Effector CD4-positive, alpha-beta T cell (primary cell): ENCODE data around the gene DGKD.
"Not testable (repeated sequence)": the region's sequence is repeated elsewhere in the genome, so short reads cannot be mapped to it uniquely, and the experiment has no call there.

Experiments used
- DNase-seq: peaks from one replicate; pipeline ENCODE4 v3.0.0-alpha.2; 2020

DGKD gene

DNA sequence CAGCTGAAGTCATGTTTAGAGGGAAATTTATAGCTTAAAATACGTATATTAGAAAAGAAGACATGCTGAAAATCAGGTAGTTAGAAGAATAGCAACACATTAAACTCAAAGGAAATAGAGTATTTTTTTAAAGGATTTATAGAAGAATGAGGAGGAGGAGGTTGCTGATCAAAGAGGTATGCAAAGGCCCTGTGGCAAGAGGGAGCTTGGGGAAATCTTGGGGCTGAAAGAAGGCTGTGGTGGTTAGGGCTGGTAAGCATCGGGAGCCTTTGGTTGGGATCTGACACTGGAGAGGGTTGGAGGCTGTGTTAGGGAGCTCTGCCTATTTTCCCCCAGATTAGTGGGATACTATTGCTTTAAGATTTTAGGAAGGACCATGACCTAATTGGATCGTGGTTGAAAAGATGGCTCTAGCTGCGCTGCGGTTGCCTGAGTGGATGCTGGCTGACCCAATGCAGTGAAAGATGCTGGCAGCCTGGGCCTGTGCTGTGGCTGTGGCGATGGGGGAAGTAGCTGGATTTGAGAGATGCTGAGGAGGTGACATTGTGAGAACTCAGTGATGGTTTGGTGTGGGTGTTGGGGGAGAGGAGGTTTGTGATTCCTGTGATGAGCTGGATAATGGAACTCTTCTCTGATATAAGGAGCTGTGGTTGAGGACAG lies 11.7 kb downstream of the DGKD start:
- no peak for DNase-seq

- no peak for DNase-seq
Measured at GRCh38 chr2:233367586-233367985, 13.3 kb downstream of the DGKD start.

DNA sequence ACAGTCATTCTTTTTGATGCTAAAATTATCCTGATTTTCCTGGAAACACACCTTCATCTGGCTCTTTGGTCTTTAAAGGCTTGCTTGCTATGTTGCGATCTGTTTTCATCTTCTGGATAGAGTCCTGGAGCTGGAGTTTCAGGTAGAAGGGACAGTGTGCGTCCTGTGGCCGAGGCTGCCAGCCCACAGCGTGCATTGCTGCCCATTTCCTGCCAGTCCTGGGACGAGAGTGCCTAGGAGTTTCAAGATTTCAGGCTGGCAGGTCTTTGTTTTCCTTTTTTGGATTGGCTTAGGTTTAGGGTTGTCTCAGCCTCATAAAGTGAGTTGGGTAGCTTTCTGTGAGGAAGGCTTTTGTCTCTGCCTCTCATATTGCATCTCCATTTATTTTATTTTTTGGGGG lies 14.5 kb downstream of the DGKD start:
- no peak for DNase-seq

DNA sequence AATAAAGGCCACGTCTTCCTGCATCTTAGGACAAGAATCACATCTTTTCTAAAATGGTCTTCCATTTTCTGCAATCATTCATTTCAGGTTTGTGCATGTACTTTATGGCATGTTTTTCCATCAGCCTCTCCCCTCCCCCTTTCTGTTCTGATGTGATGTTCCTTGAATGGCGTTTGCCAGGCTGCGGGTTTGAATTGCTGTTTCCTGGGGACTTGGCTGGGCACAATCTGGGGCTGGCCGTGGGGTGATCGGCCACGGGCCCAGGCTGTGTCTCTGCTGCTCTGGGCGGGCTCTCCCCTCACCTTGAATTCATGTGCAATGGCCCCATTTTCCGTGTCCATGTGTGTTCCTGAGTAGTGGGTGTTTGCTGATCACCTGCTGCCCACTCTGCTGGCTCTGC lies 15.2 kb downstream of the DGKD start:
- DNase-seq = no peak

- DNase-seq = no peak
Measured at GRCh38 chr2:233369897-233370685, 15.8 kb downstream of the DGKD start.

DNA sequence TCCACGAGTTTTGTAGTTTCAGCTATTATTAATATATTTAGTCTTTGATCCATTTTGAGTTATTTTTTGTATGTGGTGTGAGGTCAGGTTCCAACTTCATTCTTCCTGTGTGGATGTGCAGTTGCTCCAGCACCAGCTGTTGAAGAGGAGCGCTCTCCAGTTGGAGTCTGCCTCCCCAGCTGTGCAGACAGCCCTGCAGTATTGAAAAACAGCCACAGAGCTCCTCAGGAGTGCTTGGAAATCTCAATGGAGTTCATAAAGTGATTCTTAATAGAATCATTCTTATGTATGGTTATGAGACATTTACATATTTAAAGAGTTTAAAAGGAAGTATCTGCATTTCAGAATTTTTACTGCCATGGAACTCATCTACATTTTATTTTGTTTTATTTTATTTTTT lies 17.3 kb downstream of the DGKD start:
- no peak for DNase-seq

DNA sequence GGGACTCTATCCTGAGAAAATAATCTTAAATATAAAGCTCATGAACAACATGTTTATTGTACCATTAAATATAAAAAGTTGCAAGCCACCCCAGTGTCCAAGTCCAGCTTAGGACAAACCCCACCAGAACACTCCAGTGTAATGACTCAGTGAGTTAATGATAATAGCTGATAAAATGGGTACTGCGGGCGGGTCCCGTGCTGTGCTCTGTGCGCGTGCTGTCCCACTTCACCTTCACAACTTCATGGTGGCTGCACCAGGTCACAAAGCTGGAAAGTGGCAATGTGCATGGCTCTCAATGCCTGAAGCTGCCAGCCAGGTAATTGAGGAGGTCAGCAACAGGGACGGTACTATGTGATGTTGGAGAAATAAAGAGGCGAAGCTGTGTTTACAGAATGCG lies 18.6 kb downstream of the DGKD start:
- no peak for DNase-seq

GRCh38 chr2:233373316-233373715 lies 19.0 kb downstream of the DGKD start:
- no peak for DNase-seq

GRCh38 chr2:233374776-233375175 lies 20.5 kb downstream of the DGKD start:
- DNase-seq = not testable (repeated sequence)

GRCh38 chr2:233375490-233376314 lies 21.4 kb downstream of the DGKD start:
- DNase-seq = no peak

DNA sequence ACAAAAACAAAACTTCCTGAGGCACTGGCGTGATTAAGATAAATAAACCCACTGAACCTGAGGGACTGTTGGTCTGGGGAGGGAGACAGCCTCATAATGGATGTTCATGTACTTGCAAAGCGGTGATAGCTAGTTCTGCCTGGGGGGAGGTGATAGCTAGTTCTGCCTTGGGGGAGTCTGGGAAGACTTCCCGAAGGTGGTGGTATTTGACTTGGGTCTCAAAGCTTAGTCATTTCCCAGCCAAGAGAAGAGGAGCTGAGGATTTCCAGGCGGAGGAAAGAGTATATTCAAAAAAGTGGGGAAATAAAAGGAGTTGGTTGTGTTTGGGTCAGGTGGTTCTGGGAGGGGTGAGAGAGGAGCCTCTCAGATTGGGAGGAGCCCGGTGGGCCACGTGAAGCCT lies 24.7 kb downstream of the DGKD start:
- DNase-seq = no peak

GRCh38 chr2:233379441-233379840 lies 25.1 kb downstream of the DGKD start:
- DNase-seq = no peak

DNA sequence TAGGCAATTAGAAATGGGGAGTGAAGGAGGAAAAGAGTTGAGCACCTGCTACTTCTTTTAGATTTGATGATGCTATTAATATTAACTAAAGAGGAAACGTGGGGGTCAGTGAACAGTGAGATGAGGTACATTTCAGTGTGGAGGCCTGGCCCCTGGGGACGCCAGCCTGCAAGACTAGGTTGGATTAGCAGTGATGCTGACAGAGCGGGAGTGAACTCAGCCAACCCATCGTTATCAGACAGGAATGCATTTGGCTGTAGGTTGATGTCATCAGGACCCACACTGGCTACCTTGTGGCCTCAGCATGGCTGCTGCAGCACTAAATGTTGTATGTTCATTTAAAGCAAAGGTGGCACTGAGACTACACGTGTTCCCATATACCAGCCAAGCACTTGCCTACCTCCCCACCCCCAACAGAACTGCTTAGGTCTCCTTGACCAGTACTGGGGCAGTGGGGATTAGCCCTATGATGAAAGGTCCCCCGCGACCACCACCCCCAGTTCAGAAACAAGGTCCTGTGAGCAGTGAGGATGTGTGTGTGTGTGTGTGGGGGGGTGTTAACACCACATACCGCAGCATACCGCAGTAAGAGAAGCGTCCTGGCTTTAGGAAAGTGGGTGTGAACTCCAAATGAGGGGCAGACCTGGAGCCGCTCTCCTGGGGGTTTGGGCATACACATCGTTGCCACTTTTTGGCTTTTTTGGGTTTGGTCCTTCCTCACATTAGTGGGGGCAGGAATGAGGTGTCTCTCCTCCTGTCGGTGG lies 26.0 kb downstream of the DGKD start:
- no peak for DNase-seq

DNA sequence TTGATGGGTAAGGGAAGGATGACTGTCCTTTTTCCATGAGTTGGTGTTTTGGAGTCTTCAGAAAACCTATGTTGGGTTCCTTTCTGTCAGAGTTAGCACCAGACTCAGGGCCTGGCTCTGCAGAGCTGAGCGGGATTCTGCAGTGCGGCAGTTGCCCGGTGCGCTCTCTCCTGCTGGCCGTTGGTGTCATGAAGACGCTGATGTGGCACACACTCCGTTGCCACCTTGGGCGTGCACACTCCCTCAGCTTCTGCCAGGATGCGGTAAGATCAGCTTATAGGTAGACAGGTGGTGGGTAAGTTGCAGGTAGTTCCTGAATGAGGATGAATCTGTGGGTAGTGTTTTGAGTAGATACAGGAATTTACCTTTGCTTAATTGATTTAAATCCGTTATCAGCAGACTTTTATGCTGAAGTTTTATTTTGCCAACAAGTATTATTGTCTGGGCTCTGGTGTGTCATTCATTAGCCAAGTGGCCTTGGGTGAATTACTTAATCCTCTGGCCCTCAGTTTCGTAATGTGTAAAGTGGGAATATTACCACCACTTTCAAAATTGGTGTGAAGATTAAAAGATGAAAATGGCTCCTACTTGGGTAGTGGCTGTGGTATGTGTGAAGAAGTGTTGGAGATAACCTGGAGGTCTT lies 26.8 kb downstream of the DGKD start:
- no peak for DNase-seq

GRCh38 chr2:233381638-233381995 lies 27.3 kb downstream of the DGKD start:
- no peak for DNase-seq

DNA sequence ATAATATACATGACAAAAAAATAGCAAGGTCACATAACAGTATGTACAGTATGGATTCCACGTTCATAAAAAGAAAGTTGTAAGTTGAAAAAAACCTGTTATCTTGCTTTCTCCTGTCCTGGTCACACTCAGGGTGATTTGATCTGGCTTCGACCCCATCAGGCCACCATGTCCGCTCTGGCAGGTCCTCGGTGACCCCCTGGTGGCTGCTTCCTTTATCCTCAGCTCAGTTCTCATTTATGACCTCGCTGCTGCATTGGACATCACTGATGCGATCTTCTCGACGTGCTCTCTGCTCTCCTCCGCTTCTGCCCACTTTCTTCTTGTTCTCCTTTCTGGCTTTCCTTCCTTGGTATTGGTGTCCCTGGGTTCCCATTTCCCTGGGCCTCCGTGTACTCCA lies 29.7 kb downstream of the DGKD start:
- no peak for DNase-seq

DNA sequence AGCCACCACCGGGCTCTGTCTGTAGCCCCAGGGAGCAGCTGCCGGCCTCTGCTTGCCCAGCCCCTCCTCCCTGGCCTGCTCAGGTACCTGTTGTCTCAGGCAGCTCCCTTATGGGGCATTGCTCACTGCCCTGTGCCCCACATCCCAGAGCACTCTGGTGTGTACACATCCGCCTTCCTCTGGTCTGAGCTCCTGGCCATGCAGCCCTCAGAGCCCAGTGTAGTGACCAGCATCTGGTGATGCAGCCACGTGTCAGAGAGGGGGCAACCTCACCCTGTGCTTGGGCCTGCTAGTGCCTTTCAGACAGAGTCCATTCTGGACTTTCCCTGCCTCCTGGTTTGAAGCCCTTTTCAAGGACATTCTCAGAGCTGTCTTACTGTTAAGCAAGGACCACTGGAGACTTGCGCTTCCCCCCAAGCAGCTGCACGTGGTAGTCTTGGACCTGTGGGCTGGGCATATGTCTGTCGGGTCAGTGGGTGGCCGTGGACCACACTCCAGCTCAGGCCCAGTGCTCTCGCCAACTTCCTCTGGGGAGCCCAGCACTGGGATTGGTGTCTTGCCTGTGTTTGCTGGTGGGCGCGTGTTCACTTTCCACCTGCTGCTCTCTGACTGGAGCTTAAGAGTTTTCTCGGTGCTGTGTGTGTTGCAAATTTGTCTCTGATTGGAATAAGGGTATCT lies 30.7 kb downstream of the DGKD start:
- DNase-seq = no peak

GRCh38 chr2:233385489-233386044 lies 31.3 kb downstream of the DGKD start:
- DNase-seq = no peak

- no peak for DNase-seq
Measured at GRCh38 chr2:233386382-233387041, 32.2 kb downstream of the DGKD start.

GRCh38 chr2:233387225-233387624 lies 32.9 kb downstream of the DGKD start:
- DNase-seq = no peak
